Stomach (tissue), 9 donors: ENCODE measurements around the gene RPL36AL. TPM values are rescaled to one million over a fixed set of nuclear protein-coding genes. Genes with fewer than 3 reads are reported as not detected.

Source experiments
- DNase-seq, 2 donors: peaks; one replicate each; pipeline versions ENCODE4 v3.0.0 to v3.0.0-alpha.2; 2013 to 2019
- H3K27ac ChIP-seq, 5 donors: fragments of 200-600 bp in 4 of 5; sonication (generic) in 4 of 5; one replicate each; pipeline ENCODE4 v1.5.1; 2013 to 2019; ENCODE audit warnings: mild to moderate bottlenecking in 1 of 5, moderate library complexity in 1 of 5
- H3K27me3 ChIP-seq, 3 donors: fragments of 200-600 bp; sonication (generic); one replicate each; pipeline ENCODE4 v1.5.1; 2017 to 2019; ENCODE audit warnings: mixed run types in 1 of 3
- H3K36me3 ChIP-seq, 4 donors: fragments of 200-600 bp; sonication (generic); 1 replicate in 3 of 4; 2 replicates in 1 of 4; pipeline ENCODE4 v1.5.1; 2016 to 2019
- H3K4me1 ChIP-seq, 4 donors: fragments of 200-600 bp; sonication (generic); one replicate each; pipeline ENCODE4 v1.5.1; 2016 to 2019
- H3K4me3 ChIP-seq, 4 donors: fragments of 200-600 bp; sonication (generic) in 3 of 4; one replicate each; pipeline ENCODE4 v1.5.1; 2016 to 2019; ENCODE audit warnings: mild to moderate bottlenecking in 1 of 4
- H3K9me3 ChIP-seq, 4 donors: fragments of 200-600 bp; sonication (generic); one replicate each; pipeline ENCODE4 v1.5.1; 2016 to 2019
- CTCF ChIP-seq, 7 experiments: fragments of 450-650 bp in 4 of 7; fragments of 200-600 bp in 3 of 7; sonication (generic) in 3 of 7; IDR thresholded peaks; one replicate each; pipeline ENCODE4 v1.5.1; 2016 to 2019; ENCODE audit warnings: antibody characterized with exemption in 7 of 7, control low read depth in 2 of 7, mild to moderate bottlenecking in 1 of 7
- EP300 ChIP-seq: sonication (generic); formaldehyde crosslinking; IDR thresholded peaks from one replicate; pipeline ENCODE4 v1.6.1; 2017; ENCODE audit warnings: antibody characterized with exemption
- POLR2A ChIP-seq, 4 donors: fragments of 450-650 bp; IDR thresholded peaks; one replicate each; pipeline ENCODE4 v1.6.1; 2016; ENCODE audit warnings: antibody characterized with exemption in 4 of 4, control low read depth in 2 of 4, mild to moderate bottlenecking in 1 of 4, moderate library complexity in 1 of 4
- POLR2AphosphoS5 ChIP-seq, 3 donors: sonication (generic); formaldehyde crosslinking; IDR thresholded peaks; one replicate each; pipeline ENCODE4 v1.6.1; 2016; ENCODE audit warnings: antibody characterized with exemption in 3 of 3
- WGBS, 5 donors: extraction: QIAGEN DNeasy Blood & Tissue Kit in 3 of 5; methylation state at CpG; one replicate each; pipeline versions ENCODE4 v1.1.5 to v1.1.7; 2013 to 2018; 5-methylcytosine and 5-hydroxymethylcytosine counted together
- intact Hi-C: fragments of 100-400 bp; cut with DNase I; formaldehyde crosslinking; loops from one replicate; pipeline ENCODE4 v1.15.1; 2023; ENCODE audit warnings: low total_unique reads
- polyA plus RNA-seq, 3 donors: library from polyadenylated mRNA; stranded (reverse); fragments of 200-250 nt; gene quantifications; one replicate each; pipeline ENCODE4 v1.2.3, GENCODE V29; 2013
- small RNA-seq, 4 donors: library from RNA; depleted of rRNA; stranded (forward); fragments of <200 nt; gene quantifications; one replicate each; pipeline ENCODE3, GENCODE V24; 2016
- total RNA-seq, 5 donors: library from RNA; depleted of rRNA; stranded (reverse); fragments of >200 nt; gene quantifications; one replicate each; pipeline versions ENCODE4 v1.1.0 to v1.2.3, GENCODE V29; 2014 to 2016
- donor health status: healthy with polysubstance abuse.
- donor health status: Bipolar disorder and iron deficiency.
- donor health status: healthy.

Gene RPL36AL
- total and polyA plus RNA-seq, 8 donors = 72.4 to 989 (median 195) TPM

GRCh38 chr14:49574038-49574437 lies 46.4 kb downstream of the RPL36AL start:
- Histone ChIP-seq H3K36me3 (peaks cover 15 to 50% (median 32%) of the 10 kb centered on the region in 4 donors), H3K27me3 (no peaks in the 10 kb centered on the region), H3K9me3 (no peaks in the 10 kb centered on the region), H3K4me1 (no peaks in the 10 kb centered on the region), H3K4me3 (no peak overlapping the region), H3K27ac (no peak overlapping the region)
- TF ChIP-seq EP300 (no peak), CTCF (IDR thresholded peaks at IDR 0.05) (no peak), POLR2AphosphoS5 (IDR thresholded peaks at IDR 0.05) (no peak), POLR2A (IDR thresholded peaks at IDR 0.05) (no peak)
- no peak for DNase-seq
- intact Hi-C loops = no loop called here
- WGBS, 5 donors = 83 to 90% (median 84%) methylated on average over 5 of the region's 5 CpGs

- TF ChIP-seq EP300 (no peak), POLR2A (IDR thresholded peaks at IDR 0.05) (no peak), CTCF (IDR thresholded peaks at IDR 0.05) (no peak), POLR2AphosphoS5 (IDR thresholded peaks at IDR 0.05) (no peak)
- WGBS, 5 donors = 69 to 85% (median 76%) methylated on average over 3 of the region's 3 CpGs
- intact Hi-C loops = no loop called here
- no peaks in the 10 kb centered on the region for H3K9me3 ChIP-seq
- peaks cover 0 to 16% (median 2%) of the 10 kb centered on the region in 4 donors for H3K36me3 ChIP-seq
- no peak for DNase-seq
- no peak overlapping the region for H3K4me3 ChIP-seq
- H3K4me1 ChIP-seq = no peaks in the 10 kb centered on the region
- H3K27me3 ChIP-seq = no peaks in the 10 kb centered on the region
- H3K27ac ChIP-seq = no peak overlapping the region
Observed at GRCh38 chr14:49569281-49569680, 51.1 kb downstream of the RPL36AL start.

Small RNA genes within 50 kb of the gene (small RNA-seq; reads per million reads assigned to genes)
- gene AL139099.3 = 0 reads per million in 4 donors
- 0 reads per million in 4 donors for gene AL139099.4
- gene RF00019 = 0 reads per million in 4 donors

Other genes starting within 250 kb of the RPL36AL start
- 1,000 to 10,000 TPM in 4 of 5 donors, 100 to 1,000 TPM in 1; 422 to 7,374 (median 3,087) TPM for gene RPS29, start 34.2 kb downstream of the RPL36AL start, total RNA-seq
- 1,000 to 10,000 TPM; 3,066 to 5,618 (median 3,985) TPM for gene RPS29, start 34.2 kb downstream of the RPL36AL start, polyA plus RNA-seq
- 10 to 100 TPM in 2 of 5 donors, 1 to 10 TPM in 2, under 1 TPM in 1; 0.45 to 14.7 (median 7.6) TPM for gene LRR1, start 21.7 kb downstream of the RPL36AL start, total RNA-seq
- 1 to 10 TPM; 6.9 to 9.5 (median 7.8) TPM for gene LRR1, start 21.7 kb downstream of the RPL36AL start, polyA plus RNA-seq
- 10 to 100 TPM in 4 of 5 donors, under 1 TPM in 1; 0.58 to 58.2 (median 20.0) TPM for gene MGAT2, start 173 bp upstream of the RPL36AL start, total RNA-seq
- gene MGAT2, start 173 bp upstream of the RPL36AL start, polyA plus RNA-seq = 10 to 100 TPM; 10.8 to 12.6 (median 11.3) TPM
- 10 to 100 TPM in 1 of 5 donors, 1 to 10 TPM in 4; 6.4 to 43.2 (median 9.2) TPM for gene DNAAF2, start 14.6 kb upstream of the RPL36AL start, total RNA-seq
- 1 to 10 TPM; 3.9 to 7.3 (median 5.7) TPM for gene DNAAF2, start 14.6 kb upstream of the RPL36AL start, polyA plus RNA-seq
- gene POLE2, start 67.6 kb upstream of the RPL36AL start, total RNA-seq = 10 to 100 TPM in 1 of 5 donors, 1 to 10 TPM in 3, not detected in 1; 1.8 to 17.1 (median 6.4) TPM
- 1 to 10 TPM; 2.3 to 6.1 (median 3.9) TPM for gene POLE2, start 67.6 kb upstream of the RPL36AL start, polyA plus RNA-seq
- 10 to 100 TPM in 1 of 5 donors, 1 to 10 TPM in 3, under 1 TPM in 1; 0.58 to 20.2 (median 1.3) TPM for gene KLHDC1, start 72.5 kb upstream of the RPL36AL start, total RNA-seq
- gene KLHDC1, start 72.5 kb upstream of the RPL36AL start, polyA plus RNA-seq = 1 to 10 TPM in 2 of 3 donors, under 1 TPM in 1; 1.00 to 3.4 (median 3.0) TPM
- gene KLHDC2, start 147.5 kb upstream of the RPL36AL start, total RNA-seq = 100 to 1,000 TPM in 3 of 5 donors, 10 to 100 TPM in 2; 55.4 to 258 (median 137) TPM
- gene KLHDC2, start 147.5 kb upstream of the RPL36AL start, polyA plus RNA-seq = 10 to 100 TPM; 43.6 to 61.7 (median 45.4) TPM
- 100 to 1,000 TPM in 4 of 5 donors, 10 to 100 TPM in 1; 35.7 to 478 (median 107) TPM for gene NEMF, start 232.2 kb upstream of the RPL36AL start, total RNA-seq
- gene NEMF, start 232.2 kb upstream of the RPL36AL start, polyA plus RNA-seq = 10 to 100 TPM; 14.8 to 30.2 (median 22.9) TPM